Right lobe of liver (tissue), 4 donors: ENCODE results near the gene HTATSF1.

Source experiments
- CTCF ChIP-seq, 4 donors: fragments of 200-600 bp in 3 of 4; fragments of 450-650 bp in 1 of 4; IDR thresholded peaks; one replicate each; pipeline versions ENCODE4 v1.5.1 to v1.8.0; 2016 to 2022; ENCODE audit warnings: antibody characterized with exemption in 4 of 4, mild to moderate bottlenecking in 2 of 4
- POLR2A ChIP-seq: fragments of 450-650 bp; IDR thresholded peaks from one replicate; pipeline ENCODE4 v1.6.1; 2017; ENCODE audit warnings: antibody characterized with exemption, mild to moderate bottlenecking
- donor health status: DM: no; HTN: no; CAD: no.
- donor health status: DM: no; HTN: no; CAD: no.
- donor health status: DM: no; HTN: yes; CAD: no.

- TF ChIP-seq CTCF (IDR thresholded peaks at IDR 0.05) (no peak), POLR2A (no peak)
Measured at GRCh38 chrX:136541294-136541693, 43.9 kb downstream of the HTATSF1 start.
